Measurements from ENCODE around the gene LKAAEAR1.
A peak's percentile ranks its signal among the peaks of the same experiment; 100 is the strongest.

LKAAEAR1 gene

DNA sequence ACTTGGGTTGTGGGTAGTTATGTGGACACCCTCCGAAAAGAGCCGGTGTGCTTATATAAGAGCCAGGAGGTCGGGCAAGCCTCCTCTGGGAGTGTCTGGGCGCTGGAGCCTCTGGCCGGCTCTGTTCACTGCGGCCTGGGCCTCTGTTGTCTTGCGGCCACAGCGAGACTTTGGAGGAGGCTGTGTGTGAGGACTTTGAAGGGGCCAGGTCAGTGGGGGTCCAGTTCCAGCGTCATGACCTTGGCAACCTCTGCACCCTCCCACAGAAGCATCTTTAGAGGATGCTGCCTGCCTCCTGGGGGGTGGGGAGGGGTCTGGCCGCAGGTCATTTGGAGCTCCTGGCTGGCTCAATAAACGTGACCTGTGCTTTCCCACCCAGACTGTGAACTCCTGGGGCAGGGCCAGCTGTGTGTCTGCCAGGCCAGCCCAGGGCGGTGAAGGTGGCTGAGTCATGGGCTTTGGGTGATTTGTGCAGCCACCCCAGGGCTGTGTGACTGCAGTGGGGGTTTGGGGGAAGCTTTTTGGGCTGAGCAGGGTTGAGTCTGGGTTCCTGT lies 20.0 kb downstream of the LKAAEAR1 start:
- DNase-seq, result no peak

DNA sequence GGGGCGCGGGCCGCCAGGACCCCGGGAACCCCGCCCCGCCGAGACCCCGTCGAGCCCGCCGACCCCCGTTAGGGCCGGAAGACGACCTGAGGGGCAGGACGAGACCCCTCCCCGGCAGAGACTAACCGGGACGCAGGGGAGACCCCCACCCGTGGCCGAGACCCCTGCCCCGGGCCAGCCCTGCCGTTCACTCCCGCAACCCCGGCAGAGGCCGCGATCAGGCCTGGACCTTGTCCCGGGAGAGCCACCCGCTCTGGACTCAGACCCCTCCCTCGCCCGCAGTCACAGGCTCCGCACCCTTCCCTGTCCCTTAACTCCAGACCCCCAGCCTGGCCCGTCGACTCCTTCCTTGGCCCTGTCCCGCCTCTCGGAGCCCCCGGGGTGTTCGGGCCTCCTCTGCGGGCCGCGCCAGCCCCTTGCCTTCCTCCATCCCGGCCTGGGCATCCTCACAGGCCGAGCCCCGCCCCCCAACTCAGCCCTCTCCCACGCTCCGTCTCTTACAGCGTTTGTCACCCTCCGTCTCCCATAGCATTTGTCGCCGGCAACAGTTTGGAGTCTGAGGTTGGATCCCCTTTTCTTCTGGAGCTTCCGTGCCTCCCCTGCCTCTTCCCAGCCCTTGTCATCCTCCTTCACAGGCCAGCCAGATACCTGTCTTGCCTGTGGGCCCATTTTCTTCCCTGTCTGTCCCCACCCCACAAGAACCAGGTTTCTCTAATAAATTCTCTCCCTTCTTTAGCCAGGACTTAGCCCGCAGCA lies 20.6 kb downstream of the LKAAEAR1 start:
- no peak for DNase-seq

DNA sequence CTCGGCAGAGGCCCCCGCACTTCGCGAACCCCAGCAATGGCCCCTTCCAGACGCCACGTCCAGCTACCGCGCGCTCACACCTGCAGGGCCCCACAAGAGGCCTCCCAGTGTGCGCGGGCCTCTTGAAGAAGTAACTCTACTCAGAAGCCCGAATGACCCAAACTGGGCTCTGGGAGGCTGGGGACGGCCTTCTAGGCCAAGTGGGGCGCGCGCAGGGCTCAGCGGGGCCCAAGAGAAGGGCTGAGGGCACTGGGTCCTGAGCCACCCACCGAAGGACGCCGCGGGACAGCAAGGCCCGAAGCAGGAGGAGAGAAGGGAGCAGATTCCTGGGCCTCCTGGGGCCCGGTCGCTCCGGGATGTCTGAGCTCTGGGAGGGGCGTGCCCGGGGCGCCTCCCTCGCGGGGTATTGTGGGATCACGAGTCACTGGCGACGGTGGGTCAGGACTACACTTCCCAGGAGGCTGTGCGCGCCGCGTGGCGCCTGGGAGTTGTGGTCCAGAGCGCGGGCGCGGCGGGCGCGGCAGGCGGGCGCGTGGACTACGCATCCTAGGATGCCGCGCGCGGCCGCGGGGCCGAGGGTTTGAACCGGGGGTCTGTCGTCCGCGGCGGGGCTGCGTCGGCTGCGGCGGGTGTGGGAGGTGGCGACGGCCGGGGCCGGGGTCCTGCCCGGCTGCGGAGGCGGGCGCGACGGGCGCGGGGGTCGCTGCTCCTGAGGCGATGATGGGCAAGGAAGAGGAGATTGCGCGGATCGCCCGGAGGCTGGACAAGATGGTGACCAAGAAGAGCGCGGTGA lies 21.4 kb downstream of the LKAAEAR1 start, which contains the start of gene TCEA2:
Gene TCEA2, plus strand, starts transcription at position 603 of the 793 bp plus-strand sequence. Its CDS starts 115 bp downstream, at position 718.
- peak; percentile 84 to 93 for DNase-seq

DNA sequence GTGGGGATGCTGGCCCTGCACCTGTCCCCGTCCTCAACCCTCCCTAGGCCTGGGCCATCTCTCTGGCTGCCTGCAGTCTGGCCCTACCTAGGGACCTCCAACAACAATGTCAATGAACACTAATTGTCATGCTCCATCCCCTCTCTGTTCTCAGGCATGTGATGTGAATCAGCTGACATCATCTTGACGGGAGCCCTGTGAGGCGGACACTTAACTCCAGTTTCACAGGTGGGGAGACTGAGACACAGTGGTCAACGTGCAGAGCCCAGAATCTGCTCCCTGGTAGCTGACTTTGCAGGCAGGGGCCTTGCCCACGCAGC lies 22.0 kb downstream of the LKAAEAR1 start:
- no peak for DNase-seq

DNA sequence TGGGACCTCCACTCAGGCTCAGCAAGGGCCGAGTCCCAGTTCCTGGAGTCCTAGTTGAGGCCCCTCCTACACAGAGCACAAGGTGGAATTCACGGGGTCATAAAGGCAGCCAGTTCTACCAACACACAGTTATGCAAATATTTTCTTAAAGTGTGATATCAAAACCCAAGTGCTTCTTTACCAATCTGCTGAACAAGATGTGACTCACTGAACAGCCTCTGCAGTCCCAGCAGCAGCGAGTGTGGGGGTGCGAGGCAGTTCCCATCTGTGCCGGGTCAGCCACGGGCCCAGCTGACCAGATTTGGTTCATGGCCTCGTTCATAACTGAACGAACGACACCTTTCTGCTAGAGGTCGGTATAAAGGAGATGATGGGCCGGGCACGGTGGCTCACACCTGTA lies 25.7 kb downstream of the LKAAEAR1 start:
- no peak for DNase-seq

DNA sequence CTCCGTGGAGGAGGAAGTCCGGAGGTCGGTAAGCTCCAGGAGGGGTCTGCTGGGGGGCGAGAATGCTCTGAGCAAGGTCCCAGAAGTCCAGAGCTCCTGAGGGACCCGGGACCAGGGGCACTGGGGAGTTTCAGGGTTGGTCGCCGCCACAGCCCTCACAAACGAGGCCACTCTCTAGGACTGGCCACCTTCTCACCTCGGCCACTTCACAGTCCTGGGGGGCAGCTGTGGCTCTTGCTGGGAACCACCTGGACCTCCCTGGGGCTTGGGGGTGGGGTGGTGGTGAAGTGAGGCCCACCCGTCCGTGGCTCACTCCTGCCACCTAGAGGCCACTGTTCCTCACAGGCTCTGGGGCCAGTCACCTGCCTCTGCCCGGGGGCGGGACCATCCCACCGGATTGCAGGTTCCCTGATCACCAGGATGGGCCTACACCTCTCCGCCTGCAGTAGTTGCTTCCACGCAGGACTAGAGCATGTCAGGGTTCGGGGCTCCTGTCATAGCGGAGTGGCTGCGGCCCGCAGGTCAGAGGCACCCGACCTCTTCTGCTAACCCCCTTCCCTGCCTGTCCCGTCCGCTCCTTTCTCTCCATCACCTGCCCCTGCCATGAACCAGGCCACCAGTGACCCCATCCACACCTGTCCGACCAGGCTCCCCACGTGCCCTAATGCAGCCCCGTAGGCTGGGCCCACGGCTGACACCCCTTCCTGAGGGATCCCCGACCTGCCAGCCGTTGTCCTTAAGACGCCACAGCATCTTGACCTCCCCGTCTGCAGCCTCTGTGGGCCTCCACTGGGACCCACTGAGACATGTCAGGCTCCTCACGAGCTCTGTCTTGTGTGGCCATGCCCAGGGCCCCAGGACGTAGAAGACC lies 26.3 kb downstream of the LKAAEAR1 start:
- DNase-seq, result peak in 1 of 2 experiments; percentile 63

DNA sequence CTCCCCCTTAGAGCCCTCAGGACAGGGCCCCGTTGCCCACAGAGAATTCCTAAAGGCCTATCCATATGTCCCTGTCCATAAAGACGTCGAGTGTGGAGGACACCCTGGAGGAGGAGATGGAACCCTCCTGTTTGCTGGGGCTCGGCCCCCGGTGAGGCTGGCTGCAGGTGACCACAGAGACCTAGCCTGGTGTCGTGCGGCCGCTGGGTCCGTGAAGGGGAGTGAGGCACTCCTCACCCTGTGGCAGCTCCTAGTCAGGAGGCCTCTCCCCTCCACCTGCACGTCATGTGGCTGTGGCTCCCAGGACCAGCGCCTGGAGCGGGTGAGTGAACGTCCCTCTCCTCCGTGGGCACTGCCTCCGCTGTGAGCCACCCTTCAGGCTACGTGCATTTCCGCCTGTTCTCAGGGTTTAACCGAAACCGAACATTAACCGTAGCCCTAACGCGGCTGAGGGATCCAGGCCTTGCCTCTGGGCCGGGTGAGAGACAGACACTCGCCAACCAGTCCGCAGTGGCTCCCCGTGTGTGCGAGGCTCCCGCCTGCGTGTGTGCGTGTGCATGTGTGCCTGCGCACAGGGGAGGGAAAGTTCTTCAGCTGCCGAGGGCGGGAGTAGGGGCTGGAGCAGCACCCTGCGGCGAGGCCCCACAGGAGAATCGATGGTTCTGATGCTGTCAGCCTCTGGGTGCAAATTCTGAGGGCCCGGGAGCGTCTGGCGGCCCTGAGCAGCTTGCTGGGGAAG lies 27.1 kb downstream of the LKAAEAR1 start:
- DNase-seq, result no peak

DNA sequence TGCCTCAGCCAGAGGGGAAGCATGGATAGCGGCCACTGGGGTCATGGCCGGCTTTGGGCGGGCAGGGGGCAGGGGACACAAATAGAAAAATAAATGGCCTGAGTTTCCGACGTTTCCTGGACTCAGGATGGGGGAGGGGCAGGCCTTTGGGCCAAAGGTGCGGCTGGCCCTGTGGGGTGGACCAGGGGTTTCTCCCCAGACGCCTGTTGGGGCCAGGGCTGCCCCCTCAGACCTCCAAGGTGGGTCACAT lies 27.6 kb downstream of the LKAAEAR1 start:
- no peak for DNase-seq

DNA sequence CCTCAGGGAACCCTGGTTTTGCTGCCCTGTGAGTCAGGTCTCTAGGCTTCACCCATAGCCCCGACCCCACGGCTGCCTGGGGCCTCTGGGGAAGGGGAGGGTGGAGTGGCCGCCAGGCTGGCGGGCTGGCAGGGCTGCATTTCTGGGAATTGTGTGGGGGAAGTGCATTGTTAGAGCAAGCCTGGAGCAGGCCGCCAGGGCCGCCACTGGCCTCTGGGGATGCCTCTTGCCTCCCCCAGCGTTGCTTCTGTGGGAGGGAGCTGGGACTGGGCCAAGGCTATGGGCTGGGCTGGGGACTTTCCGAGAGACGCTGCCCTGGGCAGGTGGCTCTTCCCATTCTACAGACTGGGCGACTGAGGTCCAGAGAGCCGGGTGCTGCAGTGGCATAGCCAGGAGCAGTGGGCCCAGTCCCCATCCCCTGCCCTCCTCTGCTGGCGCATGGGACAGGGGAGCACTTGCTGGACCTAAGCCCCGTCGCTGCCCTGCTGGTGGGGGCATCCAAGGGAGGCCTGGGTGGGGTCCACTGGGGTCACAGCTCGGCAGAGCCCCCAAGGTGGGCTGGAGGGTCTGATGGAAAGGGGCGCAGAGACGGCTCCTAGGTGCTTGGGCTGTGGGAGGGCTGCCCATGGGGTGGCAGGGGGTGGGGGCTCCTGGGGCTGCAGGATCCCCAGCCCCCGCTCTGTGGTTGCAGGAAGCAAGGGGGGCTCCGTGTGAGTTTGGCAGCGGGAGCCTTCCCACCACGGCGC lies 28.1 kb downstream of the LKAAEAR1 start:
- DNase-seq, result no peak

DNA sequence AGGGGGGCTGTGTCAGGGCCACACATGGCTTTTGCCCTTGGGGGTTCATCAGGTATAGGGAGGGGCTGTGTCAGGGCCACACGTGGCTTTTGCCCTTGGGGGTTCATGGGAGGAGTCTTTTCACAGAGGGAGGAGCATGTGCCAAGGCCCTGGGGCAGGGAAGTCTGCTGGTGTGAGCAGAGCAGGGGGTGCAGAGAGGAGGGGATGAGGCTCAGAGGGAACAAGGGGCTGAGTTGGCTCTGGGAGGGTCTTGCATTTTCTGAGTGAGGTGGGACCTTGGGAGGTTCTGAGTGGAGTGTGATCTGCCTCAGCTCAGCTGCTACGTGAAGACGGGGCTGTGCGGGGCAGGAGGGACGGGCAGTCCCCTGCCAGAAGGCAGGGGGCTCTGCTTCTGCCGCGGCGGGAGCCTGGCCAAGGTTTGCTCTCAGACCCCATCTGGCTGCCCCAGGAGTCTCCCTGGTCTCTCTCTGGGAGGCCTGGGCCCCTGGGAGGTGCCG lies 28.8 kb downstream of the LKAAEAR1 start:
- no peak for DNase-seq

DNA sequence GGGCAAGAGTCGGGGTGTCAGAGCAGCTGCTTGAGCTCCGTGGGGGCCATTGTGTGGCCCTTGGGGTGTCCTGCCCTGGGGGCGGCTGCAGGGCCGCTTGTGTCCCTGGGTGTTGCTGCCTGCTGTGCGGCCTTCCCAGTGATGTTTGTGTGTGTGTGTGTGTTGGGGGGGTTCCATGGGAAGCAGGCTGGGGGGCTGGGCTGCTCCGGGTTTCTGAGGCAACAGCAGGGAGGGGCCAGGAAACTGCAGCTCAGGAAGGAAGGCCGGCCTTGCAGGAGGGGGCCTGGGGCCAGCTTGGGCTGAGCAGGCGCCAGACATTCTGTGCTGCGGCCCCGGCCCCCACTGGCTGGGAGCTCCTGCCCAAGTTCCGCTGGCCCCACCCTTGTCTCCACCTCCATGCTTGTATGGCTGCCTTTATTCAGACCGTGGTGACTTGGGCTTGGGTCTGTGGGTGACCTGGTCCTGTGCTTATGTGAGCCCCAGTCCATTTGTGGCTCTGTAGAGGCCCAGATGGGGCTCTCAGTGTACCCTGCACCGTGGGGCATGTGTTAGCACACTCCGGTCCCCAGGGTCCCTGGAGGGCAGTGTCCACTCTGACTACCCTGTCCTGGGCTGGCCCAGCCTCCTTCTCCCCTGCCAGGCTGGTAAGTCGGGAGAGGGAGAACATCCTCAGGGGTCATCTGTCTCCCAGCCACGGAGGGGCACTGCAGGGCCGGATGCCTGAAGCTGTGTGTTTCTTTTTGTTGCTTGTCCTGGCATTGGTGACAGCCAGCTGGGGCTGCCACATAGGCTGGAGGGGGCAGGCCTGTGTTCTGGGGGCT lies 30.1 kb downstream of the LKAAEAR1 start:
- peak; percentile 44 to 49 for DNase-seq

DNA sequence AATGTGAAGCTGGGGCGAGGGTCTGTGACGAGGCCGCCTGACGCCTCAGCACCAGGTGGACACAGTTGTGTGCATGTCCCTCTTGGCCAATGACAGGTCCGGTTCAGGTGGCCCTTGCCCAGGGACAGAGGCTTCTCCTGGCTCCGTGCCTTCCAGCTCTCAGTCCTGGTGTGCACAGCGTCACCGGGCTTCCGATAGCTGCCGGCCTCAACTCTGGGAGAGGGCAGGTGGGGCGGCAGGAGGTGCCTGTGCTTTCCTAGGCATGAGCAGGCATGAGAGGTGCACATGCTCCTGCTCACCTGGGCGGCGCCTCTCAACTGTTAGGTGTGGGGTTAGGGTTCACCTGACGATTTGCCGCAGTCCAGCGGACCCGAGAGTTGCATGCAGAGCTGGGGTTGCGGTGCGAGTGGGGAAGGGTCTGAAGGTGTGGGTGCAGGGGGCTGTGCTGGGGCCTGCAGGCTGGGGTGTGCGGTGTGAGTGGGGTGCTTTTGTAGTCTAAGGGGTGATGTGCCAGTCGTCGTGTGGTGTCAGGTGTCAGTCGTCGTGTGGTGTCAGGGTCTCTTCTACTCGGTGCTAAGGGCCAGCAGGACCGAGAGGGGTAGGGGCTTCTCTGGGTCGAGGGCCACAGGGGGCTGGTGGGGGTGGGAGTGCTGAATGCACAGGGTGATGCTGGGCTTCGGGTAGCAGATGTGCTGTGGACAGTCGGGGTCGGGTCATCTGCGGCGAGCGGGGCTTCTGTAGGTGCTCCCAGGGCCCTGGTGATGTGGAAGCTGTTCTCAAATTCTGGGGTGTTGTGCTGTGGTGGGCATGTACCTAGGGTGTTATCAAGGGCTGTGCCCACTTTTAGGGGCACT lies 31.0 kb downstream of the LKAAEAR1 start:
- DNase-seq, result no peak

DNA sequence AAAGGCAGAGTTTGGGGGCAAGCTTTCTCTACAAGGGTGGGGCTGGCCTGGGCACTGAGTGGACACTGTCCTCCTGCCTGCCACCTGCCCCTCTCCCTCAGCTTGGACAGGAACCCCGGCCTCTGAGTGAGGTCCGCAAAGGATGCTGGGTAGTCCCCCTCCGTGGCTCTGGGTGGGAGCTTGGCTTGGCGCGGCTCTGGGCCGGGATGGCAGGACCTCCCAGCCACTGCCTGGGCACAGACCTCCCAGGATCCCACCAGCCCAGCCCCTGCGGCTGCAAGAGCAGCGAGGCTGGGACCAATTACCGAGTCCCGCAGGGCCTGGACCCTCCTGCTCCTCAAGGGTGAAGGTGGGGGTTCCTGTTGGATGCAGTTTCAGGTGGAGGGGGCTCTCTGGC lies 31.9 kb downstream of the LKAAEAR1 start:
- DNase-seq, result no peak

DNA sequence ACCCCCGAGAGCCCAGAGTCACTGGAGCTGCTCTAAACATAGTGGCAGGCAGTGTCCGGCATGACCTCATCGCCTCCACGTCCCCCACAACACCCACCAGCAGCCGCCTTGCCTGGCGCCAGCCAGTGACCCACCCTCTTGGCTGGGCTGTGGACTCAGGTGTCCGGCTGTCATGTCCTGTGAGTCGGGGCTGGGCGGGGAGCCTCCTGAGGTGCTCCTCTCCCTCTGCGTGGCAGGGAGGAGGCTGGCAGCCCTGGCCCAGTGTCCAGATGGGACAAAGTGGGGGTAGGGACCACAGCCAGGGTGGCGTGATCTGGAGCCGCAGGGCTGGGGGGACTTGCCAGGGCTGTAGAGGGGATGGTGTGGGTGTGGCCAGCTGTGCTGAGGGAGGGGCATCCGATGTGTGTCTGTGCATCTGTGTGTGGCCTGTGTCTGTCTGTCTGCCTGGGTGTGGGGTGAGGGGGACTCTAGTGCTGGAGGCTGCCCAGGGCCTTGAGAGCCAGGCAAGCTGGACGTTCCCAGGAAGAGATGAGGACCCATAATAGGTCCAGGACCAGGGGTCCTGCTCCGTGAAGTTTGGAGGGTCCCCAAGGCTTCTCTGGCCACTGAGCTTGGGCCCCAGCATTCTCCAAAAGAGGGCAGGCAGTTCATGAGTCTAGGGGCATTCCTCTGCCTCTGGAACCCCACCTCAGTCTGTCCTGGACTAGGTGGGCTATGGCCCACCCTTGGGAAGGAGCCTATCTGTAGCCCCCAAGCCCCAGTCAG lies 32.5 kb downstream of the LKAAEAR1 start:
- no peak for DNase-seq

DNA sequence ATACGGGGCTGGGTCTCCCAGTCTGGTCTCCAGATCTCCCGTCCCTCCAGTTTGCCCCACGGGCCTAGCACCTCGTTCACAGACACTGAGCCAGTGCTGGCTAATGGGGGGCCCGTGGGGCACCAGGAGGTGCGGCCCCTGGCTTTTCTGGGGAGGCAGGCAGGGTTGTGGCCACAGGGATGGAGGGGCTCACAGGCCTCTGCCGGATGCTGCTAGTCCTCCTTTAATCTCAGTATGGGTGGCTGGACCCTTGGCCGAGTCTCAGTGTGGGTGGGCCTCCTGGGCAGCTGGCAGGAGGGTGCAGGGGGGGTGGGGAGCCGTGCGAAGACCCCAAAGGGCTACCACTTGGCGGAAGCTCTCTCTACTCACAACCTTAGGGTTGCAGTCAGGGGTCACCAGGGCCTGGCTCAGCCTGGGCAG lies 33.2 kb downstream of the LKAAEAR1 start:
- no peak for DNase-seq

DNA sequence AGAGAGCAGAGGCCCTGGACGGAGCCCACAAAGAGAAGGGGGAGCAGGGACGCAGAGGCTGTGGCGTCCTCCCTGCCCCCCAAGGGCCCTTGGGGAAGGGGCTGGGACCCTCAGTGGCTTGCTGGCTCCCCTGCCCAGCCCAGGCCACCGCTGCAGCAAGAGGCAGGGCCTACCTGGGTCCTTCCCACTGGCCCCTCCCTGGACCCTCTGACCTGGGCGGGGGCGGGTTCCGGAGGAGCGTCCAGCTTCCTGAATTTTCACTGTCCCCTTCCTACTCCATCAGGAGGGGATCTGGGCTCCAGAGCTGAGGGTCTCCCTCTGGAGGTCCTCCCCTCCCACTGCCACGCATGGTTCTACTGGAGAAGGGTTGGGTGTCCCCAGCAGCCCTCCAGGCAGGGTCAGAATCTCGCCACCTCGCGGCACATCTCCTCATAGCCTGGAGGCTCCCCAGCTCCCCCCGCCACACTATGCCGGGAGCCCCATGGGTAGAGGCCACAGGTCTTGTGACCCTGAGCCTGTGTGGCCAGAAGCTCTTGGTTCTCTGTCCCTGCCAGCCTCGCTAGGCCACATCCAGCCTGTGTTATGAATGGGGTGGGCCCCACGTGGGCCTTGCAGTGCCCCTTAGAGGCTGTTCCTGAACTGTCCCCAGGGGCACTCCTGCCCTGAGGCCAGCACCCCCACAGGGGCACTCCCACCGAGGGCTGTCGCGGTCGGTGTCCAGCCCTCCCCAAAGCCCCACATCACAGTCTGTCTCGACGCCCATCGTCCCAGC lies 33.8 kb downstream of the LKAAEAR1 start:
- no peak for DNase-seq

DNA sequence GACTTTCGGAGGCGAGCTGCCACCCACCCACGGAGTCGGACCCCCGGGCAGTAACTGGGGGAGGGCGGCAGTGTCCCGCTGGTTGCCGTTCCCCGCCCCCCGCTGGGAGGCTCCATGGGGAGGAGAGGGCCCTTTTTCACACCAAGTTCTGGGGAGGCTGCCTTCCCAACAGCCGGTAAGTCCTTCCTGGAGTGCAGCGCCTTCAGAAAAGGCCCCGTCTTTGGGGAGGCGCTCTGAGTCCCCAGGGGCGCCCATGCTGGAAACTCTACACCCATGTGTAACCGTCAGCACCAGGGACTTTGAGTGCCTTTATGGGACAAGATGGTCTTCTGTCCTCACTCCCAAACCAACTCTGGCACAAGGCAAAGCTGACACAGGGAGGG lies 34.3 kb downstream of the LKAAEAR1 start:
- DNase-seq, result no peak

Measured in Kasumi-1 (cell line).